Suprapubic skin (tissue), 3 donors: ENCODE results near the gene SUGP1.

Experiments used
- CTCF ChIP-seq, 2 donors: fragments of 200-600 bp in 1 of 2; fragments of 450-650 bp in 1 of 2; sonication (generic) in 1 of 2; IDR thresholded peaks; one replicate each; pipeline ENCODE4 v1.5.1; 2016 to 2019; ENCODE audit warnings: antibody characterized with exemption in 2 of 2, mild to moderate bottlenecking in 1 of 2, moderate library complexity in 1 of 2
- POLR2A ChIP-seq, 2 donors: fragments of 450-650 bp; IDR thresholded peaks; one replicate each; pipeline ENCODE4 v1.6.1; 2017; ENCODE audit warnings: antibody characterized with exemption in 2 of 2, mild to moderate bottlenecking in 2 of 2, moderate library complexity in 2 of 2

DNA sequence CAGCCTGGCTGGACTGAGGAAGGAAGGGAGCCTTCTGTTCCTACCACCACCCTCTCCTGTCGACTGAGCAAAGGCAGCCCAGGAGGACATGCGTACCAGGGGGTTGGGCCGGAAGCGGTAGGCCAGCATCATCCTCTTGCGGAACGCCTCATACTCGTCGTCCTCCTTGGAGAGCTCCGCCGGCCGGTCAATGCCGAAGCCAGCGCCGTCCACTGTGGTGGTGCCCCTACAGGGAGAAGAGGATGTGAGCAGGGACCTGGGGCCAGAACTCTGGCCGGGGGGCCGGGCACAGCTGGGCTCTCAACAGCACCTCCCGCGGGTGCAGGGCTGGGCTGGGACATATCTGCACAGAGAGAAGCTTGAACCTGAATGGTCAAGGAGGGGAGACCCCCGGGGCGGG is 43.5 kb downstream of the SUGP1 start:
- TF ChIP-seq CTCF (IDR thresholded peaks at IDR 0.05) = no peak
- no peak for TF ChIP-seq POLR2A (IDR thresholded peaks at IDR 0.05)
